Transverse colon (tissue), 4 donors: Measurements from ENCODE around the gene TANGO6.

Source experiments
- EP300 ChIP-seq: sonication (generic); formaldehyde crosslinking; IDR thresholded peaks from one replicate; pipeline ENCODE4 v1.6.1; 2017; ENCODE audit warnings: antibody characterized with exemption, low read depth
- POLR2A ChIP-seq: fragments of 450-650 bp; IDR thresholded peaks from one replicate; pipeline ENCODE4 v1.6.1; 2016; ENCODE audit warnings: antibody characterized with exemption, mild to moderate bottlenecking, moderate library complexity
- POLR2AphosphoS5 ChIP-seq, 3 donors: sonication (generic); formaldehyde crosslinking; IDR thresholded peaks; one replicate each; pipeline ENCODE4 v1.6.1; 2016; ENCODE audit warnings: antibody characterized with exemption in 3 of 3
- TF ChIP-seq, protein P1 (sequence below), 5 experiments: fragments of 200-600 bp in 3 of 5; fragments of 450-650 bp in 2 of 5; sonication (generic) in 3 of 5; IDR thresholded peaks; 1 replicate in 2 of 5; 2 replicates in 3 of 5; pipeline ENCODE4 v1.5.1; 2016 to 2017; ENCODE audit warnings: antibody characterized with exemption in 5 of 5, inconsistent platforms in 3 of 5, mild to moderate bottlenecking in 2 of 5, moderate library complexity in 1 of 5

DNA sequence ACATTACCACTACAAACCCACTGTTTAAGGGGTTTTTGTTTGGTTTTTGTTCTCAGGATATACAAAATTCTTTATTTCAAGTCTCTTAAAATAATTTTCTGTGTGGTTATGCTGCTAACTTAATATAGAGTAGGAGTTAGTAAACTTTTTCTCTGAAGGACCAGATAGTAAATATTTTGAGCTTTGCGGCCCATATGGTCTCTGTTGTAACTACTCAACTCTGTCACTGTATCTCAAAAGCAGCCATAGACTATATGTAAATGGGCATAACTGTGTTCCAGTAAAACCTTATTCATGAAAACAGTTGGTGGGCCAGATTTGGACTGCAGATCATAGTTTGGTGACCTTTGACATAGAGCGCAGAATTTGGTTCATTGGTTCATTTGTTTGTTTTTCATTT lies 7.2 kb downstream of the TANGO6 start:
- no peak for TF ChIP-seq EP300
- TF ChIP-seq POLR2A: no peak
- TF ChIP-seq, protein P1, sequence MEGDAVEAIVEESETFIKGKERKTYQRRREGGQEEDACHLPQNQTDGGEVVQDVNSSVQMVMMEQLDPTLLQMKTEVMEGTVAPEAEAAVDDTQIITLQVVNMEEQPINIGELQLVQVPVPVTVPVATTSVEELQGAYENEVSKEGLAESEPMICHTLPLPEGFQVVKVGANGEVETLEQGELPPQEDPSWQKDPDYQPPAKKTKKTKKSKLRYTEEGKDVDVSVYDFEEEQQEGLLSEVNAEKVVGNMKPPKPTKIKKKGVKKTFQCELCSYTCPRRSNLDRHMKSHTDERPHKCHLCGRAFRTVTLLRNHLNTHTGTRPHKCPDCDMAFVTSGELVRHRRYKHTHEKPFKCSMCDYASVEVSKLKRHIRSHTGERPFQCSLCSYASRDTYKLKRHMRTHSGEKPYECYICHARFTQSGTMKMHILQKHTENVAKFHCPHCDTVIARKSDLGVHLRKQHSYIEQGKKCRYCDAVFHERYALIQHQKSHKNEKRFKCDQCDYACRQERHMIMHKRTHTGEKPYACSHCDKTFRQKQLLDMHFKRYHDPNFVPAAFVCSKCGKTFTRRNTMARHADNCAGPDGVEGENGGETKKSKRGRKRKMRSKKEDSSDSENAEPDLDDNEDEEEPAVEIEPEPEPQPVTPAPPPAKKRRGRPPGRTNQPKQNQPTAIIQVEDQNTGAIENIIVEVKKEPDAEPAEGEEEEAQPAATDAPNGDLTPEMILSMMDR (IDR thresholded peaks at IDR 0.05): no peak
- no peak for TF ChIP-seq POLR2AphosphoS5 (IDR thresholded peaks at IDR 0.05)
